ENCODE data around the gene SLC9A9.
"Not testable (repeated sequence)": the region's sequence is repeated elsewhere in the genome, so short reads cannot be mapped to it uniquely, and the experiment has no call there.

The SLC9A9 gene

GRCh38 chr3:143433787-143434378 is 414.4 kb downstream of the SLC9A9 start:
- DNase-seq: peak; percentile 33

DNA sequence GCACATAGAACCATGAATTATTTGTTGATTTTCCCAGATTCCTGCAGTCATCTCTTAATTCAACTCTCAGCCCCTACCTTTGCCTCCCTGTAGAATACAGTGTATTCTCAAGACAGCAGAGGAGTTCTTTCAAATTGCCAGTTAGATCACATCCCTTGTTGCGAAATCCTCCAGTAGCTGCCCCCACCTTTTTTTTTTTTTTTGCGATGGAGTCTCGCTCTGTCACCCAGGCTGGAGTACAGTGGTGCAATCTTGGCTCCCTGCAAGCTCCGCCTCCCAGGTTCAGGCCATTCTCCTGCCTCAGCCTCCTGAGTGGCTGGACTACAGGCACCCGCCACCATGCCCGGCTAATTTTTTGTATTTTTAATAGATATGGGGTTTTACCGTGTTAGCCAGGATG is 417.0 kb downstream of the SLC9A9 start:
- not testable (repeated sequence) for DNase-seq

DNA sequence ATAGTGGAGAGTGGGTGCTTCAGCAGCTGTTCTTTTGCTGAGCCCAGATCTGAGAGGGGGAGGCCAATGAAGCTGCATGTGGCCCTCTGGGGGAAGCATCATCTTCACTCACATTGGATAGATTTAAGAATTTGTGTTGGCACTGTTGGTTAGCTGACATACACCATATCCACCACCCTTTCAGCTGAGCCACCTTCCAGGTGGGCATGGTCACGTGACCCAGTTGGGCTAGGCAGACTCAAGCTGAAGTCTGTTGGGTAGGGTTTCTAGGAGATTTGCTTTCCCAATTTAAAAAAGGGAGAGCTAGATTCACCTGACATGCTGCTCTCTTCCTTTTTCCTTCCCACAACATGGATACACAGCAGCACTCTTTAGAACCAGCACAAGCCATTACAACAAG is 417.7 kb downstream of the SLC9A9 start:
- no peak for DNase-seq

- no peak for DNase-seq
Measured at GRCh38 chr3:143429628-143430514, 418.4 kb downstream of the SLC9A9 start.

GRCh38 chr3:143428294-143428693 is 420.0 kb downstream of the SLC9A9 start:
- DNase-seq: no peak

- DNase-seq: no peak
Measured at GRCh38 chr3:143427631-143428030, 420.6 kb downstream of the SLC9A9 start.

- DNase-seq: no peak
Measured at GRCh38 chr3:143424874-143425273, 423.4 kb downstream of the SLC9A9 start.

DNA sequence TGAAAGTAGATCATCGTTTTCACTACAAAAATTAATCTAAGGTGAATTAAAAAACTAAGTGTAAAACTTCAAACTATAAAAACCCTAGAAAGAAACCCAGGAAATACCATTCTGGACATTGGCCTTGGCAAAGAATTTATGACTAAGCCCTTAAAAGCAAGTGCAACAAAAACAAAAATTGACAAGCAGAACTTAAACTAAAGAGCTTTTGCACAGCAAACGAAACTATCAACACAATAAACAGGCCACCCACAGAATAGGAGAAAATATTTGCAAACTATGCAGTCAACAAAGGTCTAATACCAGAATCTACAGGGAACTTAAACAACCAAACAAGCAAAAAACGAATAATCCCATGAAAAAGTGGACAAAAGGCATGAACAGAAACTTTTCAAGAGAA is 426.7 kb downstream of the SLC9A9 start:
- DNase-seq: no peak

DNA sequence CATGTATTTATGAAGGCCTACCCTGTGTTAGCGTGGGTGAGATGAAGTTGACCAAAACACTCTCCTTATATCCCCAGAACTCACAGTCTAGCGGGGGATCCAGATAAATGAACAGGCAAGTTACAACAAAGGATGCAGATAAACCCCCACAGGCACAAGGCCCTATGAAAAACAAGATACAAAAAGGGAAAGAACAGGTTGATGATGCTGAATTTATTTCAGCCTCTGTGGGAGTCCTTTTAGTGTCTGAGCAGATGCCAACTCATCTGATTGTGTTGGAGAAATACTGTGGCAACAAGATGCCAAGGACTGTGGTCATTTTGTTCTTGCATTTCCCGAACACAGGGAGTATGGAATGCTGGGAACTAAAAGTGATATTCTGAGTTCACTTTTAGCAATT is 428.7 kb downstream of the SLC9A9 start:
- DNase-seq: no peak

DNA sequence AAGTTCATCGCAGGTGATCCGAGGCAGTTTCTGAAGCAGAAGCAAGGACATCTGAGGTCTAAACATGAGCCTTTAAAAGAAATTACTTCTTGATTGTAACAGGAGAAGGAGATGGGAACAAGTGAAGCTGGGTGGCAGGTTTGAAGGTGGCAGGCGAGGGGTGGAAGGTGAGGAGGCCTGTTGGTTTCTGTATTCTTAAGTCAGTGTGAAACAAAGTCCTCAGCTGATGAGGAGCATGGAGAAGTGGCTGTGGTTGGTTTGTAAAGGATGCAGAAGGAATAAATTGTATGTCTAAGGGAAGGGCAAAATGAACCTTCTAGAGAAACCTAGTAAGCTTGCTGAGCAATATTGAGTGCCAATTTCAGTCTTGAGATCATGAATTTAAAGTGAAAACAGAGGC is 429.9 kb downstream of the SLC9A9 start:
- DNase-seq: no peak

GRCh38 chr3:143416229-143416628 is 432.0 kb downstream of the SLC9A9 start:
- DNase-seq: no peak

DNA sequence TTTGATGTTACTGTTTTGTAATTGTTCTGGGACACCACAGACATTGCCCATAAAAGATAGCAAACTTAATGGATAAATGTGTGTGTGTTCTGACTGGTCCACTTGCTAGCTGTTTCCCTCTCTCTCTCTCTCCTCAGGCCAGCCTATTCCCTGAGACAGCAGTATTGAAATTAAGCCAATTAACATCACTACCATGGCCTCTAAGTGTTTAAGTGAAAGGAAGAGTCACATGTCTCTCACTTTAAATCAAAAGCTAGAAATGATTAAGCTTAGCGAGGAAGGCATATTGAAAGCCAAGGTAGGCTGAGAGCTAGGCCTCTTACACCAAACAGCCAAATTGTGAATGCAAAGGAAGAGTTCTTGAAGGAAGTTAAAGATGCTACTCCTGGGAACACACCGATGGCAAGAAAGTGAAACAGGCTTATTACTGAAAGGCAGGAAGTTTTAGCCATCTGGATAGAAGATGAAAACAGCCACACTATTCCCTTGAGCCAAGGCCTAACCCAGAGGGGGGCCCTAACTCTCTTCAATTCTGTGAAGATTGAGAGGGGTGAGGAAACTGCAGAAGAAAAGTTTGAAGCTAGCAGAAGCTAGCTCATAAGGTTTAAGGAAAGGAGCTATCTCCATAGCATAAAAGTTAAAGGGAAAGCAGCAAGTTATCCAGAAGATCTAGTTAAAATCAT is 433.6 kb downstream of the SLC9A9 start:
- peak; percentile 53 for DNase-seq

DNA sequence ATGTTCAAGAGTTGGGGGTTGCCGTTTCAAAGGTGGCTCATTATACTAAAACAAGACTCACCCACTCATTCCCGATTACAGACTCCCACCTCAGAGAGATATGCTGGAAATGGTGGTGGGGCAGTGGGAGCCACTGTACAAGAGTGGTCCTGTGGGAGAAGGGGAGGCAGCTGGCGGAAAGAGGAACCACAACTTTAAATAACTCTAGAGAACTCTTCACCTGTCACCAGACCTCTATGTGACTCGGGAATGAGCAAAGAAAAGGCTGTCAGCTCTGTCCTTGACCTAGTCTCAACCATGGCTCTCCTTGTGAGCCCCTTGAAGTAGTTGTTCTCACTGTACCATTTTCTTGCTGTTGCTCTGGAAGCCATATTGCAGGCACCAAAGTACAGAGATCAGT is 434.9 kb downstream of the SLC9A9 start:
- no peak for DNase-seq

DNA sequence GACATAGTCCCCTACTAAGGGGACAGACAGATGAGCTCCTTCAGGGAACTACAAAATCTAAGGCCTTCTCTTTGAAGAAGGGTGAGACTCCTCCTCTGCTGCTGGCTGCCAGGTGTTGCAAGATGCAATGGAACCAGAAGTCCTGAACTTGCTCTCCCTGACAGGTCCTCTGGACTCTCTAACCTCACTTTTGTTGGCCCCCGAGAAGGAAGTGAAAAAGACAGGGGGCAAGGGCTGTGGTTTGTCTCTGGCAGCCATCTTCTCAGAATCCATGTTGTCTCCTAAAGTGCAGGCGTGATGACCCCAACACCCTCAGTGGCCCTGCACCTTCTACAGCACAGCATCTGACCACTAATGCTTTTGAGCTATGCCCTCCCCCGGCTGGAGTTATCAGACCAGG is 436.2 kb downstream of the SLC9A9 start:
- no peak for DNase-seq

GRCh38 chr3:143410259-143410658 is 438.0 kb downstream of the SLC9A9 start:
- DNase-seq: no peak

GRCh38 chr3:143408771-143409170 is 439.5 kb downstream of the SLC9A9 start:
- DNase-seq: no peak

GRCh38 chr3:143402602-143403001 is 445.7 kb downstream of the SLC9A9 start:
- no peak for DNase-seq

- DNase-seq: no peak
Measured at GRCh38 chr3:143396790-143397189, 451.5 kb downstream of the SLC9A9 start.

GRCh38 chr3:143389388-143389787 is 458.9 kb downstream of the SLC9A9 start:
- DNase-seq: no peak

DNA sequence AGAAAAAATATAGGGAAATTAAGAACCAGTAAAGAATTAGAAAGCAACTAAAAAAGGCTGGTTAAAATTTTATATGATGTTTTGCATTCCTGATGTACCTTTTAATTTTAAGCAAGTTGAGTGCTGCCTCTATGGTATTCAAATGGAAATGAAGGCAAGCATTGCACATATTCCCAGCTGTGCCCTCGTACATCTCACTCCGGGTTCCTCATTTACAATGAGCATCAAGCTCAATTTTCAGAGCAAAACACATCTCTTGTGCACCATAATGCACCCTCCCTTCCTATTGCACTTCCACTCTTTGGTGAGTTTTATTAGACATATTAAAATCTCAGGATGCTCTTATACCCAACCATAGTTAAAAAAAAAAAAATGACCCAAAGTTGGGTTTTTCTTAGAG is 460.8 kb downstream of the SLC9A9 start:
- no peak for DNase-seq

GRCh38 chr3:143384076-143384475 is 464.2 kb downstream of the SLC9A9 start:
- DNase-seq: no peak

DNA sequence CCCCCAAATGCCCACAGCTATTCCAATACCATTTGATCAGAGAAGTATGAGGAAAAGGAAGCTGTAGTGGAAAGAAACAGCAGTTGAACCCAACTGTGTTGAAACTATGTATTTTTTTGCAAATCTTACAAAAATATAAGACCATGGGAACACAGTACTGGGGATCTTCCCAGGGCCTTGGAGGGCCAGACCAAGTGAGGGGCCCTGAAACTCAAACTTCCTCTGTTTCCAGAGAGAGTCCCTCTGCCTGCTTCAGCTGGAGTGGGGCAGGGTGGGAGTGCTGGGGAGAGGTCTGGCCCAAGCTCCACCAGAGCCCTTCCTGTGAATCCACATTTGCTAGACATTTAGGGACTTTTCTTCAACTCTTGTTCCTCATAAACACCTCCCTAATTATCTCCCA is 464.8 kb downstream of the SLC9A9 start:
- no peak for DNase-seq

DNA sequence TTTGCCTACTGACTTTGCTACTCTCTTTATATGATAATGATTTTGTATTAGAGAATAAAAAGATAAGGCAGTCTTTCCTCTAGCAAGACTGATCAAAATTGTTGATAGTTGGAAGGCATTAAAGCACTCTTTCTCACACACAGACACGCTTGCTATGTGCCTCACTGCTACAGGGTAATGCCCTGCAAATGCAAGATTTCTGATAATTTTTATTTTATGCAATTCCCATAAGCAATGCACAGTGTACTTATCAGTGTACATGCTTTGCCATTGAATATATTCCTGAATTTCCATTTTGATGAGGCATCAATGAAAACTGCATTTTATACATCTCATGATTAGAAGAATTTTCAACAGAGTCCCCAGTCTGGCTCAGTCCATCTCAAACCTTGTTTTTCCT is 465.5 kb downstream of the SLC9A9 start:
- no peak for DNase-seq

DNA sequence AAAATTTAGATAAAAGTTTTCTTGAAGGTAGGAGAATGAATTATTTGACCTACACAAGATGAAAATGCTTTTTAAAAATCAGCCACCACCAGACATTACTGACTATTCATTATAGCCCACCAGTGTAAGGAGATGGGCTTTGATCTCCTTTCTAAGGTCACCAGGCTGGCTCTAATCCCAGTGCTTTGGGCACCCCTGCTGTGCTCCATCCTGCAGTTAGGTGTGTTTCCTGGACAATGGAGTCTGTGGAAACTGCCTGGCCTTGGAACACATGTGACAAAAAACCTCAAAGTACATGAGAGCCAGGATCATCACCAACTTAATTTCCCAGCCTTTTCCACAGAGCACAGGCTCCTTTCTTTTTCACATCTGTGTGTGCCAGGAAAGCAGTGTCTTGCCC is 467.8 kb downstream of the SLC9A9 start:
- no peak for DNase-seq

Data from activated CD4-positive, alpha-beta T cell treated with anti-CD3 and anti-CD28 coated beads, Interleukin-2, amount 50 U/mL, for 16 hours (primary cell).